GM12878 (cell line): Measurements from ENCODE around the gene MYRF.

Source experiments
- BRCA1 ChIP-seq: IDR thresholded peaks from 2 replicates; pipeline ENCODE4 v1.6.1; 2011; ENCODE audit warnings: low read depth, low read length, improper control_type of control experiment
- EED ChIP-seq: sonication (generic); IDR thresholded peaks from 2 replicates; pipeline ENCODE4 v1.6.1; 2016; ENCODE audit warnings: antibody characterized with exemption, low read depth
- SIN3A ChIP-seq: IDR thresholded peaks from 2 replicates; pipeline ENCODE4 v1.6.1; 2012; ENCODE audit warnings: low read depth, low read length, improper control_type of control experiment
- SMAD5 ChIP-seq: IDR thresholded peaks from 2 replicates; pipeline ENCODE4 v1.6.1; 2016; ENCODE audit warnings: antibody characterized with exemption, low read depth
- SPI1 ChIP-seq: IDR thresholded peaks from 2 replicates; pipeline ENCODE4 v1.6.1; 2011; ENCODE audit warnings: low read depth, mild to moderate bottlenecking, low read length, moderate library complexity, borderline replicate concordance; ENCODE audit not compliant: insufficient read depth
- ZNF274 ChIP-seq: IDR thresholded peaks from one replicate; pipeline ENCODE4 v1.8.0; 2011; ENCODE audit not compliant: insufficient read length, insufficient read depth
- TF ChIP-seq, protein P1 (sequence below): IDR thresholded peaks from 2 replicates; pipeline ENCODE4 v1.6.1; 2011; ENCODE audit warnings: borderline replicate concordance, low read depth, mild to moderate bottlenecking, moderate library complexity, low read length; ENCODE audit not compliant: insufficient read depth, poor library complexity, severe bottlenecking
- TF ChIP-seq, protein P2 (sequence below), 3 experiments: IDR thresholded peaks in 2 of 3; conservative IDR thresholded peaks in 1 of 3; 2 replicates each; pipeline ENCODE4 v1.5.1; 2011; ENCODE audit warnings: low read depth in 3 of 3, low read length in 3 of 3, mild to moderate bottlenecking in 3 of 3, control low read depth in 2 of 3, moderate library complexity in 2 of 3, inconsistent platforms in 1 of 3, mixed read lengths in 1 of 3; ENCODE audit not compliant: control insufficient read depth in 2 of 3, insufficient read depth in 1 of 3; ENCODE audit errors: extremely low read depth in 1 of 3
- TF ChIP-seq, protein P3 (sequence below): fragments of 450-650 bp; formaldehyde crosslinking; IDR thresholded peaks from 2 replicates; pipeline ENCODE4 v1.4.0; 2020; ENCODE audit warnings: mild to moderate bottlenecking, moderate library complexity
- TF ChIP-seq, protein P4 (sequence below): fragments of 450-650 bp; IDR thresholded peaks from 2 replicates; pipeline ENCODE4 v1.6.1; 2016; ENCODE audit warnings: mild to moderate bottlenecking, moderate library complexity, borderline replicate concordance

DNA sequence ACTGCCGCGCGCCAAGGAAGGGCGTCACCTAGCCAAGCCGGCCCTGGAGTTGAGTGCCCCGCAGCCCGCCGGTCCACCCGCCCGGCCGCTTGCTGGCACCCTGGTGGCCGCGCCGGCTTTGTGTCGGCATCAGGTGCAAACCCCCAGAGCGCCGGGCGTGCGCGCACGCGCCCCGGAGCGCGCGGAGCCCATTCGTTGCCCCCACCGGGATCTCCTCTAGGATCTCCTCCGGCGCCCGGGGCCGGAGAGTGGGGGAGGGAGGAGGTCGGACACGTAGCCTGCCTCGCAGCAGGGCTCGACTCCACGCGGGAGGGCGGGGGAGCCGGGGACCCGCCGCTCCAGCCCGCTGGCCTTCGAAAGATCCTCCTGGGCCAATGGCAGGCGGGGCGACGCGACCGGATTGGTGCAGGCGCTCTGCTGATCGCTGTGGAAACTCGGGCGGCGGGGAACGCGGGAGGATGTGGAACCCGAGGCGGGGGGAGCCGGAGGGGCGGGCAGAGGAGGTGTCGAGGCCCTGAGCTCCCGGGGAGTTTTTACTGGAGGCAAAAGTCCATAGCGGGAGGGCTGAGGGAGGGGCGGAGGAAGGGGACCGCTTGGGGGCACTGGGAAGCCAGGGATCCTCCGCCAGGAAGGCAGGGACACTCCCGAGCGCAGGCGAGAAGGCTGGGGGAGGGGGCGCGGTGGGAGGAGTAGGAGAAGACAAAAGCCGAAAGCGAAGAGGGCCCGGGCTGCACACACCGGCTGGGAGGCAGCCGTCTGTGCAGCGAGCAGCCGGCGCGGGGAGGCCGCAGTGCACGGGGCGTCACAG lies 75.3 kb downstream of the MYRF start, which contains the start of gene FADS2:
- TF ChIP-seq, protein P1, sequence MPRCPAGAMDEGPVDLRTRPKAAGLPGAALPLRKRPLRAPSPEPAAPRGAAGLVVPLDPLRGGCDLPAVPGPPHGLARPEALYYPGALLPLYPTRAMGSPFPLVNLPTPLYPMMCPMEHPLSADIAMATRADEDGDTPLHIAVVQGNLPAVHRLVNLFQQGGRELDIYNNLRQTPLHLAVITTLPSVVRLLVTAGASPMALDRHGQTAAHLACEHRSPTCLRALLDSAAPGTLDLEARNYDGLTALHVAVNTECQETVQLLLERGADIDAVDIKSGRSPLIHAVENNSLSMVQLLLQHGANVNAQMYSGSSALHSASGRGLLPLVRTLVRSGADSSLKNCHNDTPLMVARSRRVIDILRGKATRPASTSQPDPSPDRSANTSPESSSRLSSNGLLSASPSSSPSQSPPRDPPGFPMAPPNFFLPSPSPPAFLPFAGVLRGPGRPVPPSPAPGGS: no peak
- TF ChIP-seq, protein P2, sequence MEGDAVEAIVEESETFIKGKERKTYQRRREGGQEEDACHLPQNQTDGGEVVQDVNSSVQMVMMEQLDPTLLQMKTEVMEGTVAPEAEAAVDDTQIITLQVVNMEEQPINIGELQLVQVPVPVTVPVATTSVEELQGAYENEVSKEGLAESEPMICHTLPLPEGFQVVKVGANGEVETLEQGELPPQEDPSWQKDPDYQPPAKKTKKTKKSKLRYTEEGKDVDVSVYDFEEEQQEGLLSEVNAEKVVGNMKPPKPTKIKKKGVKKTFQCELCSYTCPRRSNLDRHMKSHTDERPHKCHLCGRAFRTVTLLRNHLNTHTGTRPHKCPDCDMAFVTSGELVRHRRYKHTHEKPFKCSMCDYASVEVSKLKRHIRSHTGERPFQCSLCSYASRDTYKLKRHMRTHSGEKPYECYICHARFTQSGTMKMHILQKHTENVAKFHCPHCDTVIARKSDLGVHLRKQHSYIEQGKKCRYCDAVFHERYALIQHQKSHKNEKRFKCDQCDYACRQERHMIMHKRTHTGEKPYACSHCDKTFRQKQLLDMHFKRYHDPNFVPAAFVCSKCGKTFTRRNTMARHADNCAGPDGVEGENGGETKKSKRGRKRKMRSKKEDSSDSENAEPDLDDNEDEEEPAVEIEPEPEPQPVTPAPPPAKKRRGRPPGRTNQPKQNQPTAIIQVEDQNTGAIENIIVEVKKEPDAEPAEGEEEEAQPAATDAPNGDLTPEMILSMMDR (IDR thresholded peaks at IDR 0.05 in 2 of 3, conservative IDR thresholded peaks at IDR 0.05 in 1 of 3; ENCODE audit: control insufficient read depth in 2 of 3, extremely low read depth in 1 of 3, insufficient read depth in 1 of 3, low read depth in 3 of 3, low read length in 3 of 3): peak in 2 of 3 experiments; percentile 9 to 14; a peak in 2 of 6 replicates
- peak; percentile 8; the same call in 1 of the 2 replicates for TF ChIP-seq SMAD5
- TF ChIP-seq SPI1: peak; percentile 5; the same call in 1 of the 2 replicates
- no peak for TF ChIP-seq BRCA1
- TF ChIP-seq SIN3A: peak; percentile 71; the same call in 1 of the 2 replicates
- no peak for TF ChIP-seq EED
- TF ChIP-seq, protein P3, sequence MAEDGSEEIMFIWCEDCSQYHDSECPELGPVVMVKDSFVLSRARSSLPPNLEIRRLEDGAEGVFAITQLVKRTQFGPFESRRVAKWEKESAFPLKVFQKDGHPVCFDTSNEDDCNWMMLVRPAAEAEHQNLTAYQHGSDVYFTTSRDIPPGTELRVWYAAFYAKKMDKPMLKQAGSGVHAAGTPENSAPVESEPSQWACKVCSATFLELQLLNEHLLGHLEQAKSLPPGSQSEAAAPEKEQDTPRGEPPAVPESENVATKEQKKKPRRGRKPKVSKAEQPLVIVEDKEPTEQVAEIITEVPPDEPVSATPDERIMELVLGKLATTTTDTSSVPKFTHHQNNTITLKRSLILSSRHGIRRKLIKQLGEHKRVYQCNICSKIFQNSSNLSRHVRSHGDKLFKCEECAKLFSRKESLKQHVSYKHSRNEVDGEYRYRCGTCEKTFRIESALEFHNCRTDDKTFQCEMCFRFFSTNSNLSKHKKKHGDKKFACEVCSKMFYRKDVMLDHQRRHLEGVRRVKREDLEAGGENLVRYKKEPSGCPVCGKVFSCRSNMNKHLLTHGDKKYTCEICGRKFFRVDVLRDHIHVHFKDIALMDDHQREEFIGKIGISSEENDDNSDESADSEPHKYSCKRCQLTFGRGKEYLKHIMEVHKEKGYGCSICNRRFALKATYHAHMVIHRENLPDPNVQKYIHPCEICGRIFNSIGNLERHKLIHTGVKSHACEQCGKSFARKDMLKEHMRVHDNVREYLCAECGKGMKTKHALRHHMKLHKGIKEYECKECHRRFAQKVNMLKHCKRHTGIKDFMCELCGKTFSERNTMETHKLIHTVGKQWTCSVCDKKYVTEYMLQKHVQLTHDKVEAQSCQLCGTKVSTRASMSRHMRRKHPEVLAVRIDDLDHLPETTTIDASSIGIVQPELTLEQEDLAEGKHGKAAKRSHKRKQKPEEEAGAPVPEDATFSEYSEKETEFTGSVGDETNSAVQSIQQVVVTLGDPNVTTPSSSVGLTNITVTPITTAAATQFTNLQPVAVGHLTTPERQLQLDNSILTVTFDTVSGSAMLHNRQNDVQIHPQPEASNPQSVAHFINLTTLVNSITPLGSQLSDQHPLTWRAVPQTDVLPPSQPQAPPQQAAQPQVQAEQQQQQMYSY (CRISPR knock-in tag): no peak
- TF ChIP-seq ZNF274: no peak
- TF ChIP-seq, protein P4, sequence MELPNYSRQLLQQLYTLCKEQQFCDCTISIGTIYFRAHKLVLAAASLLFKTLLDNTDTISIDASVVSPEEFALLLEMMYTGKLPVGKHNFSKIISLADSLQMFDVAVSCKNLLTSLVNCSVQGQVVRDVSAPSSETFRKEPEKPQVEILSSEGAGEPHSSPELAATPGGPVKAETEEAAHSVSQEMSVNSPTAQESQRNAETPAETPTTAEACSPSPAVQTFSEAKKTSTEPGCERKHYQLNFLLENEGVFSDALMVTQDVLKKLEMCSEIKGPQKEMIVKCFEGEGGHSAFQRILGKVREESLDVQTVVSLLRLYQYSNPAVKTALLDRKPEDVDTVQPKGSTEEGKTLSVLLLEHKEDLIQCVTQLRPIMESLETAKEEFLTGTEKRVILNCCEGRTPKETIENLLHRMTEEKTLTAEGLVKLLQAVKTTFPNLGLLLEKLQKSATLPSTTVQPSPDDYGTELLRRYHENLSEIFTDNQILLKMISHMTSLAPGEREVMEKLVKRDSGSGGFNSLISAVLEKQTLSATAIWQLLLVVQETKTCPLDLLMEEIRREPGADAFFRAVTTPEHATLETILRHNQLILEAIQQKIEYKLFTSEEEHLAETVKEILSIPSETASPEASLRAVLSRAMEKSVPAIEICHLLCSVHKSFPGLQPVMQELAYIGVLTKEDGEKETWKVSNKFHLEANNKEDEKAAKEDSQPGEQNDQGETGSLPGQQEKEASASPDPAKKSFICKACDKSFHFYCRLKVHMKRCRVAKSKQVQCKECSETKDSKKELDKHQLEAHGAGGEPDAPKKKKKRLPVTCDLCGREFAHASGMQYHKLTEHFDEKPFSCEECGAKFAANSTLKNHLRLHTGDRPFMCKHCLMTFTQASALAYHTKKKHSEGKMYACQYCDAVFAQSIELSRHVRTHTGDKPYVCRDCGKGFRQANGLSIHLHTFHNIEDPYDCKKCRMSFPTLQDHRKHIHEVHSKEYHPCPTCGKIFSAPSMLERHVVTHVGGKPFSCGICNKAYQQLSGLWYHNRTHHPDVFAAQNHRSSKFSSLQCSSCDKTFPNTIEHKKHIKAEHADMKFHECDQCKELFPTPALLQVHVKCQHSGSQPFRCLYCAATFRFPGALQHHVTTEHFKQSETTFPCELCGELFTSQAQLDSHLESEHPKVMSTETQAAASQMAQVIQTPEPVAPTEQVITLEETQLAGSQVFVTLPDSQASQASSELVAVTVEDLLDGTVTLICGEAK: no peak
